H1 (cell line): ENCODE results near the gene EEIG1. TPM values are rescaled to one million over a fixed set of nuclear protein-coding genes. Genes with fewer than 3 reads are reported as not detected.

Experiments
- CBX8 ChIP-seq: fragments of 300-800, 300-1000 bp; sonication (generic); IDR thresholded peaks from 2 replicates; pipeline ENCODE4 v1.7.1; 2016; ENCODE audit warnings: low read depth, low read length, borderline replicate concordance
- polyA plus RNA-seq, 7 experiments: library from polyadenylated mRNA; depleted of rRNA in 3 of 7; stranded (reverse) in 5 of 7; unstranded in 2 of 7; fragments of >200 nt in 5 of 7; fragments of 200-250 nt in 2 of 7; gene quantifications; 1 replicate in 5 of 7; 2 replicates in 1 of 7; 4 replicates in 1 of 7; pipeline versions ENCODE4 v1.2.1 to v1.2.3, GENCODE V29; 2011 to 2013; ENCODE audit warnings: missing spikeins in 2 of 7, mixed read lengths in 2 of 7
- total RNA-seq: library from RNA; stranded (reverse); fragmentation: NEBNext Ultra II Directional; extraction: Animal tissue kit (Norgen Biotek cat#: 25700); gene quantifications from 2 replicates; pipeline ENCODE4 v1.2.1, GENCODE V29; 2021

Gene EEIG1
- total and polyA plus RNA-seq, 2 of the 8 experiments (the other 6 are each of a cell fraction or from before 2014, with no cell fraction given) = 29.8 to 50.8 TPM

- TF ChIP-seq CBX8 = no peak
Observed at GRCh38 chr9:127941961-127942215, 38.9 kb downstream of the EEIG1 start (continued).
